Spleen (tissue), 11 donors: Measurements from ENCODE around the gene ZNF275. TPM values are rescaled to one million over a fixed set of nuclear protein-coding genes. Genes with fewer than 3 reads are reported as not detected.
A peak's percentile ranks its signal among the peaks of the same experiment; 100 is the strongest.

ENCODE experiments used
- DNase-seq: peaks from one replicate; pipeline ENCODE4 v3.0.0-alpha.2; 2020
- H3K27ac ChIP-seq, 8 donors: fragments of 200-600 bp; sonication (generic) in 7 of 8; 1 replicate in 4 of 8; 2 replicates in 4 of 8; pipeline versions ENCODE4 v1.5.0 to v1.8.0; 2016 to 2021; ENCODE audit warnings: inconsistent platforms in 4 of 8, mild to moderate bottlenecking in 4 of 8, moderate library complexity in 1 of 8
- H3K27me3 ChIP-seq, 7 donors: fragments of 200-600 bp; sonication (generic) in 6 of 7; replicated peaks in 1 of 7; 1 replicate in 4 of 7; 2 replicates in 3 of 7; pipeline versions ENCODE4 v1.5.0 to v1.8.0; 2016 to 2021; ENCODE audit warnings: inconsistent platforms in 3 of 7, mild to moderate bottlenecking in 1 of 7
- H3K36me3 ChIP-seq, 6 donors: fragments of 200-600 bp; sonication (generic) in 5 of 6; 1 replicate in 4 of 6; 2 replicates in 2 of 6; pipeline versions ENCODE4 v1.5.0 to v1.8.0; 2016 to 2021; ENCODE audit warnings: inconsistent platforms in 2 of 6
- H3K4me1 ChIP-seq, 6 donors: fragments of 200-600 bp; sonication (generic) in 5 of 6; 1 replicate in 3 of 6; 2 replicates in 3 of 6; pipeline versions ENCODE4 v1.5.0 to v1.8.0; 2016 to 2021; ENCODE audit warnings: inconsistent platforms in 3 of 6
- H3K4me3 ChIP-seq, 8 donors: fragments of 200-600 bp; sonication (generic) in 7 of 8; 1 replicate in 4 of 8; 2 replicates in 4 of 8; pipeline versions ENCODE4 v1.5.0 to v1.8.0; 2016 to 2021; ENCODE audit warnings: inconsistent platforms in 4 of 8, mild to moderate bottlenecking in 4 of 8, moderate library complexity in 2 of 8
- H3K9me3 ChIP-seq, 8 donors: fragments of 200-600 bp; sonication (generic) in 7 of 8; 1 replicate in 4 of 8; 2 replicates in 4 of 8; pipeline versions ENCODE4 v1.5.0 to v1.8.0; 2016 to 2021; ENCODE audit warnings: inconsistent platforms in 4 of 8
- POLR2A ChIP-seq, 3 donors: fragments of 450-650 bp; IDR thresholded peaks; one replicate each; pipeline ENCODE4 v1.5.1; 2017; ENCODE audit warnings: antibody characterized with exemption in 3 of 3, mild to moderate bottlenecking in 1 of 3
- POLR2AphosphoS5 ChIP-seq, 3 donors: sonication (generic); formaldehyde crosslinking; IDR thresholded peaks; one replicate each; pipeline ENCODE4 v1.5.1; 2017; ENCODE audit warnings: antibody characterized with exemption in 3 of 3
- whole genome bisulfite sequencing, 5 donors: extraction: QIAGEN DNeasy Blood & Tissue Kit in 3 of 5; methylation state at CpG; one replicate each; pipeline versions ENCODE4 v1.1.5 to v1.1.7; 2013 to 2018; 5-methylcytosine and 5-hydroxymethylcytosine counted together
- intact Hi-C: fragments of 100-400 bp; cut with DNase I; formaldehyde crosslinking; loops from one replicate; pipeline ENCODE4 v1.15.0; 2023; ENCODE audit warnings: low total_unique reads
- polyA plus RNA-seq, 3 donors: library from polyadenylated mRNA; stranded (reverse); fragments of 200-250 nt; gene quantifications; one replicate each; pipeline ENCODE4 v1.2.1, GENCODE V29; 2013
- total RNA-seq, 7 donors: library from RNA; depleted of rRNA in 3 of 7; stranded (reverse); fragments of >200 nt in 3 of 7; fragmentation: NEBNext Ultra II Directional in 4 of 7; extraction: Animal tissue kit (Norgen Biotek cat#: 25700) in 4 of 7; gene quantifications; one replicate each; pipeline versions ENCODE4 v1.1.0 to v1.2.1, GENCODE V29; 2016 to 2021
- TF ChIP-seq, protein P1 (sequence below), 11 experiments: fragments of 200-600 bp in 7 of 11; fragments of 450-650 bp in 4 of 11; sonication (generic) in 4 of 11; IDR thresholded peaks in 8 of 11; conservative IDR thresholded peaks in 3 of 11; 1 replicate in 7 of 11; 2 replicates in 4 of 11; pipeline versions ENCODE4 v1.4.0 to v1.8.0; 2016 to 2021; ENCODE audit warnings: antibody characterized with exemption in 11 of 11, inconsistent platforms in 4 of 11, mild to moderate bottlenecking in 1 of 11
- donor health status: healthy with polysubstance abuse.
- donor health status: DM: no; HTN: no; CAD: no; lungs with moderate emphysema.
- donor health status: DM: no; HTN: no; CAD: no.
- donor health status: Bipolar disorder and iron deficiency.
- donor health status: healthy.
- donor health status: DM: no; HTN: no; CAD: no.
- donor health status: DM: yes; HTN: yes; CAD: no.

Gene ZNF275
- total and polyA plus RNA-seq, 10 donors: 2.9 to 33.8 (median 22.8) TPM

DNA sequence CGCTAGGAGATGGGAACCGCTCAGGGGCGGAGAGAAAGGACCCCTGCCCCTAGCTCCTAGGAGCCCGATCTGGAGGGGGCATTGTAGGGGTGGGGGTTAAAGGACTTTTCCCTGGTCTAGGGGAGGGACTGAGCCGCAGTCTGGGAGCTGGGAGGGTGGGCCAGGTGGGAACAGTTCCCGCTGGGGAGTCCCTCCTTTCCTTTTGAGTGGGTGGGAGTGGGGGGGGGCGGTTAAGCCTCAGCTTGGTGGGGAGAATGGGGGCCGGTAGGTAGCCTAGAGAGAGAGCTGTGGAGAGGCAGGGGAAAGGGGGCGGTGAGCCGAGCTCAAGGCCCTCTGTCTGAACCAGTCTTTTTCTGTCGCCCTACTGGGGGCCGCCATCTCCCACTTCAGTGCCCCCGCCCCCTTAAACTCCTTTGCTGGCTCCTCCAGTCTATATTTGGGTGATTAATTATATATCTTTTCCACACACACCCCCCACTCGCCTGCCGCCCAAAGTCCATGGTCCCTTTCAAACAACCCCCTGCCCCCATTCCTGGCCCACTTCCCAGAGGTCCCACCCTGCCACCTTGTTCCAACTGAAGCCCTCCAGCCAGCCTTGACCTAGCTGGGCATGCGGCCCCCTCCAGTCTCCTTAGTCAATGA is 822 bp downstream of the ZNF275 start:
- Histone ChIP-seq H3K4me1 (peaks cover 0 to 45% (median 20%) of the 10 kb centered on the region in 6 donors), H3K9me3 (no peaks in the 10 kb centered on the region), H3K4me3 (peak overlapping the region; percentile 39 to 81 (median 52)), H3K27ac (peak overlapping the region; percentile 41 to 86 (median 76)), H3K36me3 (peaks cover 0 to 19% (median 2%) of the 10 kb centered on the region in 6 donors), H3K27me3 (peaks cover 0 to 6% (median 0%) of the 10 kb centered on the region in 7 donors)
- WGBS, 5 donors: 13 to 61% (median 48%) methylated on average over 3 to 16 of the region's 16 CpGs
- peak; percentile 70 for DNase-seq
- intact Hi-C loops: no loop called here
- TF ChIP-seq POLR2A (IDR thresholded peaks at IDR 0.05) (no peak), POLR2AphosphoS5 (IDR thresholded peaks at IDR 0.05) (no peak)
- TF ChIP-seq, protein P1, sequence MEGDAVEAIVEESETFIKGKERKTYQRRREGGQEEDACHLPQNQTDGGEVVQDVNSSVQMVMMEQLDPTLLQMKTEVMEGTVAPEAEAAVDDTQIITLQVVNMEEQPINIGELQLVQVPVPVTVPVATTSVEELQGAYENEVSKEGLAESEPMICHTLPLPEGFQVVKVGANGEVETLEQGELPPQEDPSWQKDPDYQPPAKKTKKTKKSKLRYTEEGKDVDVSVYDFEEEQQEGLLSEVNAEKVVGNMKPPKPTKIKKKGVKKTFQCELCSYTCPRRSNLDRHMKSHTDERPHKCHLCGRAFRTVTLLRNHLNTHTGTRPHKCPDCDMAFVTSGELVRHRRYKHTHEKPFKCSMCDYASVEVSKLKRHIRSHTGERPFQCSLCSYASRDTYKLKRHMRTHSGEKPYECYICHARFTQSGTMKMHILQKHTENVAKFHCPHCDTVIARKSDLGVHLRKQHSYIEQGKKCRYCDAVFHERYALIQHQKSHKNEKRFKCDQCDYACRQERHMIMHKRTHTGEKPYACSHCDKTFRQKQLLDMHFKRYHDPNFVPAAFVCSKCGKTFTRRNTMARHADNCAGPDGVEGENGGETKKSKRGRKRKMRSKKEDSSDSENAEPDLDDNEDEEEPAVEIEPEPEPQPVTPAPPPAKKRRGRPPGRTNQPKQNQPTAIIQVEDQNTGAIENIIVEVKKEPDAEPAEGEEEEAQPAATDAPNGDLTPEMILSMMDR (IDR thresholded peaks at IDR 0.05 in 8 of 11, conservative IDR thresholded peaks at IDR 0.05 in 3 of 11): no peak

DNA sequence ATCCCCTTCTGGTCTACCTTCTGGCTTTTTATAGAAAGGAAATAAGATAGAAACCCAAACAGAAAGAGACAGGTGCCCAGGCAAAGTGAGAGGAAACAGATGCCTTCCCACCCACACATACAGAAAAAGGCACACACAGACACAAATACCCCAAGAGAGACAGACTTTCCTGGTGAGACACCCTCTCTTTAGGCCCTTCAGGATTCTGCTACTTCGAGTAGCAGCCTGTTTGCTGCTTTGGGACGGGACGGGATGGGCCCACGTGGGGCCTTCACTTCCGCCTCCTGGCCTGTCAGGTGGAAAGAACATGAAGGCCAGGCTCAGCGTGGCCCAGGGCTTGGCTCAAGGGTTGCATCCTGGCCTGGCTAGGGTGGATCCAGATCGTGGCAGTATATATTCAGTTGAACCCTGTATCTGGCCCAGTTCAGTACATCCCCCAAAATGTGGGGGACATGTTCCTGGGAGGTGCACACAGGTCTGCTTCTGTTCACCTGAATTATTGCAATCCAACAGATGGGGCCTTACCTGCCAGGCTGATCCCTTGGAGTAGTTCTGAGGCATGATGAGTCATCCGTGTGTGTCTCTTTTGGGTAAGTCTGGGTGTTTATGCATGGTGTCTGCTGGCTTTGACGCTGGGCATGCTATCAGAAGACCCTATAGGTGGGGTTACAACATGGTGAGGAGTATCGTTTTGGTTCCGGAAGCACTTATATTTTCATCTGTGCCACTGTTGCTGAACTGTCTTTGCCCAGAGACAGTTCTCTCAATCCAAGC is 2.4 kb downstream of the ZNF275 start:
- Histone ChIP-seq H3K9me3 (peaks cover 0 to 6% (median 0%) of the 10 kb centered on the region in 8 donors), H3K27ac (peak overlapping the region in 4 of 8 donors; percentile 10 to 83 (median 42)), H3K4me1 (peaks cover 0 to 45% (median 20%) of the 10 kb centered on the region in 6 donors), H3K36me3 (peaks cover 0 to 26% (median 2%) of the 10 kb centered on the region in 6 donors), H3K4me3 (peak overlapping the region in 1 of 8 donors; percentile 81), H3K27me3 (no peaks in the 10 kb centered on the region)
- intact Hi-C loops: no loop called here
- peak; percentile 77 for DNase-seq
- 54 to 76% (median 64%) methylated on average over 4 to 11 of the region's 11 CpGs for WGBS, 5 donors
- TF ChIP-seq, protein P1 (IDR thresholded peaks at IDR 0.05 in 8 of 11, conservative IDR thresholded peaks at IDR 0.05 in 3 of 11): no peak
- TF ChIP-seq POLR2A (IDR thresholded peaks at IDR 0.05) (no peak), POLR2AphosphoS5 (IDR thresholded peaks at IDR 0.05) (no peak)

DNA sequence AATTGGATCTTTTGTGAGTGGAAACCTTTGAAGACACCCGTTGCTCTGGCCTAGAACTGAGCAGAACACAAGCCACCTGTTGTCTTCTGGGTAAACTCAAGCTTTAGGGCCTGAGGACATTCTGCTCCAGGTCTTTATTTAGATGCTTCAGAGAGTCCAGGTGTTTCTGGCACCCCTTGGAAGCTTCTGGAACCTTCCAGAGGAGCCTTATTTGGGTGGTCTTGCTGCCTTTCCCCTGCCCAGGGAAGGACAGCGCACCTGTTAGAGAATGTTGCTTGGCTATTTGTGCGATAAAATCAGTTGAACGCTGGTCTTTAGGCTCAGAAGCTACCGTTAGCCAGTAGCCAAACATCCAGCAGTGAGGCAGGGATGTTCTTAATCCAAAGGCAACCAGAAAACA is 3.0 kb downstream of the ZNF275 start:
- no peak for TF ChIP-seq POLR2A (IDR thresholded peaks at IDR 0.05)
- TF ChIP-seq POLR2AphosphoS5 (IDR thresholded peaks at IDR 0.05): no peak
- TF ChIP-seq, protein P1 (IDR thresholded peaks at IDR 0.05 in 8 of 11, conservative IDR thresholded peaks at IDR 0.05 in 3 of 11): no peak
- no peak for DNase-seq

DNA sequence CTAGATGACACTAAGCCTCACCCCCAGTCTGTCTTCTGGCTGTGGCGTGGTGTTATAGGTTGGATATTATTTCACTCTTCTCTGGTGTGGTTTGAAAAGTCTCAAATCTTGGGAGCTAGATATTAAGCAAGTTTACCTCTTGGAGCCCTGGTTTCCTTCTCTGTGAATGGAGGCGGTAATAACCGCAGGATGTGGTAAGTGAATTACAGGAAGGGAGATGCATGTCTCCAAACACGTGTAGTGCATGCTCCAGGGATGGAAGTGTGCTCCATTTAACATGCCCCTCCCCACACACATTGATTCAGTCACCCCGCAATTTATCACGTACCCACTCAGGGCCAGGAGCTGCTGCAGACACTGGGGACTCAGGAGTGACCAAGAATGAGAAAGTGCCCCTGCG is 4.9 kb downstream of the ZNF275 start:
- TF ChIP-seq, protein P1 (IDR thresholded peaks at IDR 0.05 in 8 of 11, conservative IDR thresholded peaks at IDR 0.05 in 3 of 11): no peak
- no peak for TF ChIP-seq POLR2A (IDR thresholded peaks at IDR 0.05)
- no peak for TF ChIP-seq POLR2AphosphoS5 (IDR thresholded peaks at IDR 0.05)
- peaks cover 0 to 36% (median 2%) of the 10 kb centered on the region in 6 donors for H3K36me3 ChIP-seq
- H3K27me3 ChIP-seq: no peaks in the 10 kb centered on the region
- no peak for DNase-seq
- intact Hi-C loops: no loop called here
- no peak overlapping the region for H3K4me3 ChIP-seq
- H3K27ac ChIP-seq: no peak overlapping the region
- WGBS, 5 donors: 55 to 77% (median 67%) methylated on average over 7 of the region's 7 CpGs
- peaks cover 0 to 40% (median 20%) of the 10 kb centered on the region in 6 donors for H3K4me1 ChIP-seq
- peaks cover 0 to 10% (median 0%) of the 10 kb centered on the region in 8 donors for H3K9me3 ChIP-seq

More for the DNA sequence above, 3.0 kb downstream of the ZNF275 start:
- H3K36me3 ChIP-seq: peaks cover 0 to 26% (median 2%) of the 10 kb centered on the region in 6 donors
- WGBS, 5 donors: 79 to 94% (median 83%) methylated on average over 2 to 5 of the region's 5 CpGs
- intact Hi-C loops: no loop called here
- H3K9me3 ChIP-seq: peaks cover 0 to 10% (median 0%) of the 10 kb centered on the region in 8 donors
- H3K4me3 ChIP-seq: no peak overlapping the region
- H3K4me1 ChIP-seq: peaks cover 0 to 45% (median 20%) of the 10 kb centered on the region in 6 donors
- no peak overlapping the region for H3K27ac ChIP-seq
- H3K27me3 ChIP-seq: no peaks in the 10 kb centered on the region
